ENCODE measurements around the gene TRUB2. TPM values are rescaled to one million over a fixed set of nuclear protein-coding genes. Genes with fewer than 3 reads are reported as not detected.

The TRUB2 gene
- total RNA-seq, 2 experiments from 2014 or later, result 22.3 to 34.2 TPM

DNA sequence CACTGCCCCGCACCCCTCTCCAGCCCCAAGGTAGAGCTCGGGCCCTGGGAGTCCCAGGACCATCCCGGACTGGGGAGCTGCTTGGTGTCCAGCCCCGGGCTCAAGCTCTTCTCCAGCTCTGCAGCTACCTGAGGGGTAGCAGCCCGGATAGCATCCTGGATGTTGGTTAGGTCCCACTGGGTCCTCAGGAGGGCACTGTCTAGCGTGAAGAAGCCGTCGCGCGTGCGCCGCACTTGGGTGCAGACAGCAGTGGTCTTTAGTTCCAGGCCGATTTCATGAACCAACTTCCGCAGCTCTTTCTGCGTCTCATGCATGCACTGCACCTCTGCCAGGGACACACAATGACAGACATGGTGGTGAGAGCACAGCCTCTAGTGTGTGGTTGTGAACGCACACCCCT, 12.7 kb downstream of the TRUB2 start:
- peaks cover 8% of the 10 kb centered on the region for H3K36me3 Mint-ChIP-seq

DNA sequence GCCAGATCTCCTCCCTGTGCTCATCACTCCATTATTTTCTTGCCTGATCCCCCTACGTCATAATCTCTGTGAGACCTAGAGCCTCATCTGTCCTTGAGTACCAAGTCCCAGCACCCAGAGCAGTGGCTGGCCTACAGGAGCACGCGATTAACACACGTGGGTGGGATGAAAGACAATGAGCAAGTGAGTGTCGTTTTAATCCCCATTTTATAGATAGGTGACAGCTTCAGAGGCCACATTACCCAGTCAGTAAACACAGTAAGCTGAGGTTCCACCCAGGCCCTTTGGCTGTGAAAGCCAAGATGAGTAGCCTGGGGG, 17.3 kb downstream of the TRUB2 start:
- no peak for DNase-seq
- H3K4me3 Mint-ChIP-seq, result no peak overlapping the region

More for the DNA sequence above, 12.7 kb downstream of the TRUB2 start:
- Mint-ChIP-seq H3K27me3 (no peaks in the 10 kb centered on the region), H3K9me3 (ENCODE audit: low read depth) (no peaks in the 10 kb centered on the region), H3K27ac (no peak overlapping the region), H3K4me1 (no peaks in the 10 kb centered on the region), H3K4me3 (no peak overlapping the region)
- DNase-seq (no peak), ATAC-seq (no peak)
- CTCF ChIA-PET, result interaction anchor here (1.6 to 1.9 kb wide), 2 partner anchors 13 to 14 kb away, joined by 3 to 6 read pairs; no protein-coding TSS in a partner anchor

DNA sequence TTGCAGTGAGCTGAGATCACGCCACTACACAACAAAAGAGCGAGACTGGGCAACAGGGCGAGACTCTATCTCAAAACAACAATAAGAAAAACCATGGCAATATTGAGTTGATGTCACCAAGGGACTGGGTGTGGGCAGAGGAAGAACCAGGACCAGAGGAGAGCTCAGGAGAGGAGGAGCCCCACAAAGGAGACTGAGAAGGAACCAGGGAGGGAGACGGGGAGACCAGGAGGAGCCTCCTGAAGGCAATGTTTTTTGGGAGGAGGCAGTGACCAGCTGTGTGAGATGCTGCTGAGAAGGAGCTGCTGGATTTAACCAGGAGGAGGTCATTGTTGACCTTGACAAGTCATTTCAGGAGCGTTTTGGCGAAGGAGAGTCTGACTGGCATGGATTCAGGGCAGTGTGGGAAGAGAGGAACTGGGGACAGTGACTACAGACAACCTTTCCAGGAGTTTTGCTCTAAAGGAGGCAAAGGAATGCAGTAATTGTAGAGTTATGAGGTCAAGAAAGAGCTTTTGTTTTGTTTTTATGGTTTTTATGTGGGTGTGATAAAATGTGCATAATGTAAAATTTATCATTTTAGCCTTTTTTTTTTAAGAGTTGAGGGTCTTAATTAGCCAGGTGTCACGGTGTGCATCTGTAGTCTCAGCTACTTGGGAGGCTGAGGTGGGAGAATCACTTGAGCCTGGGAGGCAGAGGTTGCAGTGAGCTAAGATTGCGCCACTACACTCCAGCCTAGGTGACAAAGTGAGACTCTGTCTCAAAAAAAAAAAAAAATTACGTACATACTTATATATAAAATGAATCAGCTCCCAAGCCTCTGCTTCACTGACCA, 17.9 kb downstream of the TRUB2 start:
- CTCF ChIA-PET, result interaction anchor here (0.7 to 1.6 kb wide), 3 partner anchors 9 to 109 kb away, joined by 3 to 6 read pairs (median 5); no protein-coding TSS in a partner anchor
- H3K9me3 Mint-ChIP-seq (ENCODE audit: low read depth), result no peaks in the 10 kb centered on the region
- DNase-seq (no peak), ATAC-seq (no peak)
- H3K4me3 Mint-ChIP-seq, result no peak overlapping the region
- no peaks in the 10 kb centered on the region for H3K4me1 Mint-ChIP-seq
- H3K27ac Mint-ChIP-seq, result no peak overlapping the region
- peaks cover 5% of the 10 kb centered on the region for H3K36me3 Mint-ChIP-seq
- no peaks in the 10 kb centered on the region for H3K27me3 Mint-ChIP-seq

More for the DNA sequence above, 17.3 kb downstream of the TRUB2 start:
- Mint-ChIP-seq H3K9me3 (ENCODE audit: low read depth) (no peaks in the 10 kb centered on the region), H3K27ac (no peak overlapping the region), H3K27me3 (no peaks in the 10 kb centered on the region), H3K36me3 (peaks cover 5% of the 10 kb centered on the region), H3K4me1 (no peaks in the 10 kb centered on the region)
- no peak for ATAC-seq
- CTCF ChIA-PET, result interaction anchor here (0.7 kb wide), 1 partner anchor 110 kb away, joined by 3 read pairs; no protein-coding TSS in a partner anchor

DNA sequence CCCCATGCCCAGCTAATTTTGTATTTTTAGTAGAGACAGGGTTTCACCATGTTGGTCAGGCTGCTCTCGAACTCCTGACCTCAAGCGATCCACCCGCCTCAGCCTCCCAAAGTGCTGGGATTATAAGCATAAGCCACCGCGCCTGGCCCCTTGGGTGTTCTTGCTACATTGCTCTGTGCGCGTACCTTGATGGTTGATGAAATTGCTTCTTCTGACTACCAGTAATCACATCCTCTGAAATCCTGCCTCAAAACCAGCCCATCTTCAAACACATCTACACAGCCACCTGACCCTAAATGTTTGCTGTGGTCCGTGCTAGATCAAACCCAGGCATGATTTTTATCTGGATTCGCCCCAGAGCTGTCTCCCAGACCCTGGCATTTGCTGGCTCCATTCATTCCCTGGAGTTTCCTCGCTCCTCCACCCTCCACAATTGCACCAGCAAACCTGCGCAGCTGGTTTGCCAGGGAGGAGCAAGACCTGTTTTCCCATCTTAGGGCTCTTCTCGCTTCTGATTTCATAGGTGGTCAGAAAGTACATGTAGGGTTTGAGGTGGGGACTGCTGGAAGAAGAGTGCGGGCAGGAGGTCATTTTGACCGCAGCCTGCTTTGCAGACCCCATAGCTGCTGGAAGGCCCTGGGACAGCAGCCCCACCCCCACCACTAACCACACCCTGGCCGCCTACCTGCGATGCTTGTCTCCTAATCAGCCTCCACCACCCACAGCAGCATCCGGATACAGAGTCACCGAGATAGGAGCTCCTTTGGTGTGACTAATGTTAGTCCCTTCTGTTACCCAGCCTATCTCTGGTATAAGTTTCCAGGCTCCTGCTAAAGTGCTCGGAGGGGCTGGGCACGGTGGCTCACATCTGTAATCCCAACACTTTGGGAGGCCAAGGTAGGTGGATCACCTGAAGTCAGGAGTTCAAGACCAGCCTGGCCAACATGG, 23.4 kb downstream of the TRUB2 start:
- ATAC-seq (no peak), DNase-seq (no peak)
- Mint-ChIP-seq H3K4me3 (no peak overlapping the region), H3K27ac (no peak overlapping the region), H3K36me3 (no peaks in the 10 kb centered on the region), H3K4me1 (peaks cover 8% of the 10 kb centered on the region), H3K27me3 (no peaks in the 10 kb centered on the region), H3K9me3 (ENCODE audit: low read depth) (no peaks in the 10 kb centered on the region)
- CTCF ChIA-PET, result interaction anchor here (1.6 to 6.3 kb wide), 2 partner anchors 43 to 65 kb away, joined by 8 to 37 read pairs; no protein-coding TSS in a partner anchor

DNA sequence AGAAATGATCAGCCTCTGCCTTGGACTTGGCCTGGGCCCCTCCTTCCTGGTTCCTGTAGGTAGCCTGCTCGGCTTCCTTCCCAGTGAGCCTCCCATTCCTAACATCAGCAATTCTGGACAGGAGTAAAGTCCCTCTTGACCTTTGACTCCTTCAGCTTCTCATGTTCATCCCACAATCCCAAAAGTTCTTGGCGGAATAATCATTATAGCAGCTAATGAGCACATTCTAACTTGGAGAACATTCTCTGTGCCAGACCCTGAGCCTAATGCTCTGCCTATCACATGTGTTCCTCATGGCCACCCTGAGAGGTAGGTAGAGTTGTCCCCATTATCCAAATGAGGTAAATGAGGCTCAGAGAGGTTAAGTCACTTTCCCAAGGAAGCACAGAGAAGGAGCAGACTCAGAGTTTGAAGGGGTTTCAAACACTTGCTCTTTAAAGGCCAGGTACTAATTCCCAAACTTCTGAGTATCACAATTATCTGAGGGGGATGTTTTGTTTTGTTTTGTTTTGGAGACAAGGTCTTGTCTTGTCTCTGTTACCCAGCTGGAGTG, 24.9 kb downstream of the TRUB2 start:
- no peaks in the 10 kb centered on the region for H3K27me3 Mint-ChIP-seq
- no peak overlapping the region for H3K4me3 Mint-ChIP-seq
- H3K36me3 Mint-ChIP-seq, result no peaks in the 10 kb centered on the region
- H3K27ac Mint-ChIP-seq, result peak overlapping the region; percentile 5
- ATAC-seq (no peak), DNase-seq (no peak)
- H3K4me1 Mint-ChIP-seq, result peaks cover 8% of the 10 kb centered on the region
- no peaks in the 10 kb centered on the region for H3K9me3 Mint-ChIP-seq (ENCODE audit: low read depth)
- CTCF ChIA-PET, result interaction anchor here (0.6 to 6.3 kb wide), 8 partner anchors 9 to 66 kb away, joined by 3 to 37 read pairs (median 3); no protein-coding TSS in a partner anchor

DNA sequence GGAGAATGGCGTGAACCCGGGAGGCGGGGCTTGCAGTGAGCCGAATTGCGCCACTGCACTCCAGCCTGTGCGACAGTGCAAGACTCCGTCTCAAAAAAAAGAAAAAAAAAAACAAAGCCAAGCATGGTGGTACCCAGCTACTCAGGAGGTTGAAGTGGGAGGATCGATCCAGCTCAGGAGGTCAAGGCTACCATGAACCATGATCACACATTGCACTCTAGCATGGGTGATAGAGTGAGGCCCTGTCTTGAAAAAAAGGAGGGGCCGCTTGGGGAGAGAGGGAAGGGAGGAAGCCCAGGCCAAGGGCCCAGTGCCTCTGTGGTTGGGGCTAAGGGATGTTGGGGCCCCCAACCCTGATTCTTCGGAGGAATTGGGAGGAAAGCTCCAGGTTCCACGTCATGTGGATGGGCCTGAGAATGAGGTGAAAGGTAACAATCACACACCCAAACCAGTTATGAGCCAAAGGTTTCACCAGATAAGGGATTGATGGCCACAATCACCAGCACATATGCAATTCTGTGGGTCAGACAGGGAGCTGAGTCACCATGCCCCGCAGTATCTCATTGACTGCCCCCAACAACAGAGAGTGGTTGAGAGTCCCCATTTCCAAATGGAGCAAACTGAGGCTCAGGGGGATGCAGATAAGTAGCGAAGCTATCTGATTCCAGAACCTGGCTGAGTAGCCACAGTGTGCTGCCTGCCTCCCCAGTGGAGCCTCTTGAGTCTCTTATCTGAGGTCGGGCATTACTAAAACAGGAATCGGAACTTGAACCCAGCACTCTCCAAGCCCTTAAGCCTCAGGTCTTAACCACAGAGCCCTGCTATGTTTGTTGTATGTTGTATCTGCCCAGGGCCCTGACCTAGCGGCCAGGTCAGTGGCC, 25.7 kb downstream of the TRUB2 start:
- ATAC-seq, result no peak
- DNase-seq, result no peak
- H3K36me3 Mint-ChIP-seq, result no peaks in the 10 kb centered on the region
- H3K4me3 Mint-ChIP-seq, result no peak overlapping the region
- H3K27me3 Mint-ChIP-seq, result no peaks in the 10 kb centered on the region
- H3K9me3 Mint-ChIP-seq (ENCODE audit: low read depth), result no peaks in the 10 kb centered on the region
- CTCF ChIA-PET, result interaction anchor here (0.6 to 6.3 kb wide), 15 partner anchors 7 to 286 kb away, joined by 3 to 37 read pairs (median 3); partner anchors contain the start of genes CERCAM, COQ4 and TRUB2
- peaks cover 10% of the 10 kb centered on the region for H3K4me1 Mint-ChIP-seq
- no peak overlapping the region for H3K27ac Mint-ChIP-seq

DNA sequence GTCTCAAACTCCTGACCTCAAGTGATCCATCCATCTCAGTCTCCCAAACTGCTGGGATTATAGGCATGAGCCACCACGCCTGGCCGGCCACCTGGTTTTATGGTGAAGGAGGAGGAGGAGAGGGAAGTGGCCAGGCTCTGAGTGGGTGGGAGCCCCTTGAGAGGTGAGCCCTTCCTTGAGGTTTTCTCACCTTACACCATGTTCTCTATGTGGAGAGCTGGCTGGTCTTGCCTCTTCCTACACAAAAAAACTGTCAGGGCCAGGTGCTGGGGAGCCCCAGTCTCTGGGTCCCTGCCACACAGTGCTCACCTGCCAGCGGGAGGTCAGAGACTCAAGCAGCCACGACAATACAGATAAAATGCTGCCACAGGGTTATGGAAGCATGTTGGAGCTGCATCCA, 28.1 kb downstream of the TRUB2 start:
- CTCF ChIA-PET, result interaction anchor here (0.8 to 1.6 kb wide), 3 partner anchors 12 to 55 kb away, joined by 3 to 6 read pairs (median 3); no protein-coding TSS in a partner anchor
- DNase-seq (no peak), ATAC-seq (no peak)
- H3K4me3 Mint-ChIP-seq, result no peak overlapping the region
- H3K36me3 Mint-ChIP-seq, result no peaks in the 10 kb centered on the region
- no peaks in the 10 kb centered on the region for H3K9me3 Mint-ChIP-seq (ENCODE audit: low read depth)
- H3K4me1 Mint-ChIP-seq, result peaks cover 10% of the 10 kb centered on the region
- no peaks in the 10 kb centered on the region for H3K27me3 Mint-ChIP-seq
- no peak overlapping the region for H3K27ac Mint-ChIP-seq

DNA sequence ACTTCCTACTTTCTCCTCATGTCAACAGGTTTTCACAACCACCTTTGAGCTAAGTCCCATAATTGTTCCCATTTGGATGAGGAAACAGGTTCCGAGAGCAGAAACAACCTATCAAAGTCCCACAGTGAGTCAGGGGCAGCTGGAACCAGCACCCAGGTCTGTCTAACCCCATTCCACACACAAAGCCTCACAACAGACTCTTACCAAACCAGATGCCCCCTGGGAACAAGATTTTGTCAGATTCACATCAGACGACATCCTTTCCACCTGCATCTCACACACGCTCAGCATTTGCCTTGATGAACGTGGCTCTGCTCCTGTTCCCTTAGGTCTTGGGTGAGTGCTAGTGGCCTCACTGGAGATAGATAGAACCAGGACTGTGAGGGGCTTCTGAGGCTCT, 29.2 kb downstream of the TRUB2 start:
- Mint-ChIP-seq H3K4me1 (peaks cover 10% of the 10 kb centered on the region), H3K36me3 (no peaks in the 10 kb centered on the region), H3K4me3 (no peak overlapping the region), H3K27me3 (no peaks in the 10 kb centered on the region), H3K9me3 (ENCODE audit: low read depth) (no peaks in the 10 kb centered on the region), H3K27ac (no peak overlapping the region)
- ATAC-seq (no peak), DNase-seq (no peak)
- CTCF ChIA-PET, result interaction anchor here (1.1 to 2.6 kb wide), 5 partner anchors 15 to 78 kb away, joined by 3 to 13 read pairs (median 4); partner anchors contain the start of gene URM1

DNA sequence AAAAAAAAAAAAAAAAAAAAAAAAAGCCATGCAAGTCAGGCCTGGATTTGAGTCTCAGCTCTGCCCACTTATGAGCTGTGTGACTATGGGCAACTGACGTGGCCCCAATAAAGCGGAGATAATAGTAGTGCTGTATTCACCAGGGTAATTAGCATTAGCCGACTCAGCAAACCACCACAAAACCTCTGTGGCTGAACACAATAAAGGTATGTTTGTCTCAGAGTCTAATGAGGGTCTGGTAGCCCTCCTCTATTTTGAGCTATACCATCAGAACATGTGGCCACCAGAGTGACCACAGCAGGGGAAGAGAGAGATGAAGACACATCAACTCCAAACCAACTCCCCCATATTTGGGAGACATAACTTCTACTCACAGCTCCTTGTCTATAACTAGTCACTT, 30.2 kb downstream of the TRUB2 start:
- H3K27ac Mint-ChIP-seq, result peak overlapping the region; percentile 11
- H3K9me3 Mint-ChIP-seq (ENCODE audit: low read depth), result no peaks in the 10 kb centered on the region
- no peak overlapping the region for H3K4me3 Mint-ChIP-seq
- CTCF ChIA-PET, result interaction anchor here (0.6 to 2.6 kb wide), 6 partner anchors 49 to 274 kb away, joined by 3 to 13 read pairs (median 4); partner anchors contain the start of gene URM1
- no peaks in the 10 kb centered on the region for H3K36me3 Mint-ChIP-seq
- ATAC-seq (no peak), DNase-seq (no peak)
- H3K4me1 Mint-ChIP-seq, result peaks cover 10% of the 10 kb centered on the region
- H3K27me3 Mint-ChIP-seq, result no peaks in the 10 kb centered on the region

DNA sequence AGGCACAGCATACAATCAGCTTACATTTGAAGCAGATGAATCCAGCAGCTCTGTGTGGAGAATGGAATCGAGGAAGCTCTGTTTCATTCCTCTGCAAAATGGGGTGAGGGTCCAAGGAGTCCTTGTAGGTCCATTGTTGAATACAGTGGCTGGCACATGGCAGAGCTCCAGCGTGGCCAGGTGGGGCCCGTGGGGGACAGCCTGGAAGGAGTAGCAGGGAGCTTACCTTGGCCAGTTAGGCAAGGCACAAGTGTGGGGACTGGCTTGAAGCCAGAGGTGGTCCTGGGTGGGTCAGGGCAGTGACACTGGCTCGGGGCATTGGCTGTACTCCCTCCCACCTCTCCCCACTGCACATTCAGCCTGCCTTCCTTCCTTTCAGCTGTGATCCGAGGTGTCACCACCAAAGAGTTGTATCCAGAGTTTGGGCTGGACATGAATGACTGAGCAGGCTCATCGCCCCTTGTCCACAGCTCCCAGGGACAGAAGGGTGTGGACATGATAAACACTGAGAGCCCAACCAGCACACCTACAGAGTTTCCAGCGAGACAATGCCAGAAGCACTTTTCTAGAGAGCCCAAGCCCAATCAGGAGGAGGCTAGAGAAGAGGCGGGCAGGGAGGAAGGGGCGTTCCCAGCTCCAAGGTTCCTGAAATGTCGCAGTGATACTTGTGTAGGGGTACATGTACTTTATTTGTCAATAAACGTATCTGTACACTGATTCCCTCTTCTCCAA, 33.8 kb downstream of the TRUB2 start:
- Mint-ChIP-seq H3K27ac (no peak overlapping the region), H3K4me3 (no peak overlapping the region), H3K36me3 (no peaks in the 10 kb centered on the region), H3K27me3 (no peaks in the 10 kb centered on the region), H3K9me3 (ENCODE audit: low read depth) (no peaks in the 10 kb centered on the region), H3K4me1 (peaks cover 3% of the 10 kb centered on the region)
- no peak for DNase-seq
- CTCF ChIA-PET, result interaction anchor here (0.7 to 2.5 kb wide), 4 partner anchors 8 to 144 kb away, joined by 3 to 10 read pairs (median 4); no protein-coding TSS in a partner anchor
- no peak for ATAC-seq

DNA sequence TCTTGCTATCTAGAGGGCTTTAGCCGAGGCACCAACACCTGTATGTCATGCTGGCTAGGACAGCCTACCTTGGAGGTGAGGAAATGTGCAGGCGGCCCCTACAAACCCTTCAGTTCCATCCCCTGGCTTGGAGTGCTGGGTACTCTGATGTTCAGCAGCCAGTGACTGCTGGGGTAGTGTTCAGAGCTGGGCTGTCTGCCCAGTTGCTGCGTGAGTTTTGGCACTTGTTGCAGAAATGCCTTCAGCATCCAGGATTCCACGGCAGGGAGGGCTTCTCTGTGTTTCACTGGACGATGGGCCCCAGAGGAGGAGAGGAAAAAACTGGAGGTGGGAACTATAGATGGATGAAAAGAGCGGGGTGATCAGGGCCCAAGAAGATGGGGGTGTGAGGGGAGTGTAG, 35.8 kb downstream of the TRUB2 start:
- Mint-ChIP-seq H3K9me3 (ENCODE audit: low read depth) (no peaks in the 10 kb centered on the region), H3K27ac (no peak overlapping the region), H3K4me1 (no peaks in the 10 kb centered on the region), H3K36me3 (no peaks in the 10 kb centered on the region), H3K27me3 (no peaks in the 10 kb centered on the region), H3K4me3 (no peak overlapping the region)
- ATAC-seq, result no peak
- CTCF ChIA-PET, result interaction anchor here (1.4 to 1.6 kb wide), 2 partner anchors 8 to 9 kb away, joined by 3 to 4 read pairs; no protein-coding TSS in a partner anchor
- DNase-seq, result no peak

Measured in activated CD8-positive, alpha-beta memory T cell treated with anti-CD3 and anti-CD28 coated beads, Interleukin-2, amount 10 ng/mL, durations not matched to agents 7 days and 5 days (primary cell).